ENCODE measurements around the gene GPC5. TPM values are rescaled to one million over a fixed set of nuclear protein-coding genes. Genes with fewer than 3 reads are reported as not detected.

Gene GPC5
- polyA plus RNA-seq, 2 of the 4 experiments (the other 2 are of a cell fraction), result not detected

DNA sequence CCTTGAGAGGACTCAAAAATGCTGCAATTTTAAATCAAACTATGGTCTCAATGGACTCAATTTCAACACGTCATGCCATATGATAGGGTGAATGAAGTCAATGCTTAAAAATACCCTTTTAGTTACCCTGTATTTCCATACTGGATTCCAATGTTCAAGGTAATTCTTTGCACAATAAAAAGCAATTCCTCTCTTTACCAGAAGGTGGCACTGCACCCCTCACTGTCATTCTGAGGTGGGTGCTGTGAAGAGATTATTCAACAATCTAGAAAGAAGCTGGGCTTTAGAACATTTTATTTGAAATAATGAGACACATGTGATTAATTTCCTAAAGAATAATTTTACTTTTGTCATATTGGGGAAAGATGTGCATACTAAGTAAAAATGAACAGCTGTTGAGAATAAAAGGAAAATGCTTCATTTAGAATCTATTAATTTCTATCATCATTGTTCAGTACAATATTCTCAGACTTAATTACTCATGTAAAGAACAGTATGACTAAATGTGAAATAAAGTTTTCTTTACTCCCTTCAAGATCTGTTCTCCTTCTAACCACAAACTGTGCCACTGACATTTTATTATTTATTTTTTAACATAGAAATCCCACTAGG lies 789.1 kb downstream of the GPC5 start:
- WGBS (ENCODE audit: missing lambda C conversion rate), result 0% methylated on average over 1 of the region's 1 CpG
- peak; percentile 1 to 12 for DNase-seq (ENCODE audit: low read depth in 1 of 2, low spot score in 1 of 2)
- no peaks in the 10 kb centered on the region for H3K9me3 ChIP-seq
- no peak overlapping the region for H3K4me3 ChIP-seq
- no peak overlapping the region for H3K4me2 ChIP-seq
- CTCF ChIA-PET, result interaction anchor here (0.5 to 0.9 kb wide), 3 partner anchors 9 to 823 kb away, joined by 3 to 5 read pairs (median 3); no protein-coding TSS in a partner anchor
- no peaks in the 10 kb centered on the region for H3K4me1 ChIP-seq
- ATAC-seq, result peak in 1 of 2 experiments; percentile 59; a peak in 3 of 6 replicates
- POLR2A ChIA-PET, result no interaction called here
- FAIRE-seq, result no peak
- peak; percentile 53 to 62; a peak in 4 of 5 replicates for TF ChIP-seq RAD21 (conservative IDR thresholded peaks at IDR 0.05 in 1 of 2, IDR thresholded peaks at IDR 0.05 in 1 of 2)
- TF ChIP-seq CTCF (IDR thresholded peaks at IDR 0.05), result peak; percentile 52
- TF ChIP-seq ESRRA (IDR thresholded peaks at IDR 0.05; ENCODE audit: borderline replicate concordance, low read length), result no peak
- no peak for TF ChIP-seq ZSCAN20 (CRISPR knock-in tag; IDR thresholded peaks at IDR 0.05)
- 0 out of 3 replicates have a peak, but pooled peaks have one; percentile 23 for TF ChIP-seq SMC3 (IDR thresholded peaks at IDR 0.05)
- H3K27ac ChIP-seq, result no peak overlapping the region

- no peak overlapping the region for H3K4me2 ChIP-seq
- 14% methylated on average over 2 of the region's 2 CpGs for WGBS (ENCODE audit: missing lambda C conversion rate)
- DNase-seq (ENCODE audit: low read depth in 1 of 2, low spot score in 1 of 2), result no peak
- POLR2A ChIA-PET, result no interaction called here
- no peak for ATAC-seq
- no peak for TF ChIP-seq RFX5 (IDR thresholded peaks at IDR 0.05)
- no peak for TF ChIP-seq MAZ (IDR thresholded peaks at IDR 0.05; ENCODE audit: borderline replicate concordance, low read depth, low read length)
- no peak for TF ChIP-seq BHLHE40 (IDR thresholded peaks at IDR 0.05; ENCODE audit: low read depth, low read length)
- peak; percentile 50 for TF ChIP-seq MAFK (IDR thresholded peaks at IDR 0.05; ENCODE audit: partially characterized antibody)
- no peak for TF ChIP-seq TFCP2L1 (CRISPR knock-in tag; IDR thresholded peaks at IDR 0.05)
- TF ChIP-seq JUN (IDR thresholded peaks at IDR 0.05), result no peak
- H3K9me3 ChIP-seq, result no peaks in the 10 kb centered on the region
- FAIRE-seq, result no peak
- CTCF ChIA-PET, result no interaction called here
- no peak overlapping the region for H3K27ac ChIP-seq
- no peaks in the 10 kb centered on the region for H3K4me1 ChIP-seq
- H3K4me3 ChIP-seq, result no peak overlapping the region
Observed at GRCh38 chr13:92188574-92188973, 790.2 kb downstream of the GPC5 start.

- DNase-seq (ENCODE audit: low read depth in 1 of 2, low spot score in 1 of 2) (no peak), FAIRE-seq (no peak), ATAC-seq (no peak)
- CTCF ChIA-PET, result interaction anchor here (0.6 kb wide), 1 partner anchor 130 kb away, joined by 3 read pairs; no protein-coding TSS in a partner anchor
- POLR2A ChIA-PET, result no interaction called here
- 35% methylated on average over 11 of the region's 11 CpGs for WGBS (ENCODE audit: missing lambda C conversion rate)
- Histone ChIP-seq H3K9me3 (no peaks in the 10 kb centered on the region), H3K4me3 (no peak overlapping the region), H3K27ac (no peak overlapping the region), H3K4me2 (no peak overlapping the region), H3K4me1 (no peaks in the 10 kb centered on the region)
- TF ChIP-seq FOSB (CRISPR knock-in tag; IDR thresholded peaks at IDR 0.05), result no peak
- no peak for TF ChIP-seq NPAS2 (CRISPR knock-in tag; IDR thresholded peaks at IDR 0.05; ENCODE audit: borderline replicate concordance)
- no peak for TF ChIP-seq ZSCAN20 (CRISPR knock-in tag; IDR thresholded peaks at IDR 0.05)
- TF ChIP-seq TP53 (CRISPR knock-in tag; IDR thresholded peaks at IDR 0.05), result no peak
- no peak for TF ChIP-seq FOXS1 (CRISPR knock-in tag; IDR thresholded peaks at IDR 0.05)
- TF ChIP-seq BHLHE40 (IDR thresholded peaks at IDR 0.05; ENCODE audit: low read depth, low read length), result no peak
- TF ChIP-seq CHD4 (IDR thresholded peaks at IDR 0.05; ENCODE audit: borderline replicate concordance), result no peak
- TF ChIP-seq KDM1A (IDR thresholded peaks at IDR 0.05; ENCODE audit: low read depth), result no peak
Observed at GRCh38 chr13:92196591-92197256, 798.3 kb downstream of the GPC5 start.

GRCh38 chr13:92197669-92198068 lies 799.2 kb downstream of the GPC5 start:
- DNase-seq (ENCODE audit: low read depth in 1 of 2, low spot score in 1 of 2), result no peak
- Histone ChIP-seq H3K9me3 (no peaks in the 10 kb centered on the region), H3K4me3 (no peak overlapping the region), H3K4me2 (no peak overlapping the region), H3K4me1 (no peaks in the 10 kb centered on the region), H3K27ac (no peak overlapping the region)
- no peak for TF ChIP-seq CBX2 (IDR thresholded peaks at IDR 0.05; ENCODE audit: borderline replicate concordance, low read depth)
- no peak for TF ChIP-seq NFE2L2 (conservative IDR thresholded peaks at IDR 0.05; ENCODE audit: low read length)
- POLR2A ChIA-PET, result no interaction called here
- no peak for FAIRE-seq
- ATAC-seq, result no peak
- CTCF ChIA-PET, result no interaction called here
- WGBS (ENCODE audit: missing lambda C conversion rate), result 40% methylated on average over 4 of the region's 4 CpGs

All from A549 (cell line).